ENCODE results near the gene LIN9. TPM values are rescaled to one million over a fixed set of nuclear protein-coding genes. Genes with fewer than 3 reads are reported as not detected.
A peak's percentile ranks its signal among the peaks of the same experiment; 100 is the strongest.
"Not testable (repeated sequence)": the region's sequence is repeated elsewhere in the genome, so short reads cannot be mapped to it uniquely, and the experiment has no call there.

LIN9 gene
- total and polyA plus RNA-seq, 2 experiments from 2014 or later = 3.9 to 4.0 TPM

DNA sequence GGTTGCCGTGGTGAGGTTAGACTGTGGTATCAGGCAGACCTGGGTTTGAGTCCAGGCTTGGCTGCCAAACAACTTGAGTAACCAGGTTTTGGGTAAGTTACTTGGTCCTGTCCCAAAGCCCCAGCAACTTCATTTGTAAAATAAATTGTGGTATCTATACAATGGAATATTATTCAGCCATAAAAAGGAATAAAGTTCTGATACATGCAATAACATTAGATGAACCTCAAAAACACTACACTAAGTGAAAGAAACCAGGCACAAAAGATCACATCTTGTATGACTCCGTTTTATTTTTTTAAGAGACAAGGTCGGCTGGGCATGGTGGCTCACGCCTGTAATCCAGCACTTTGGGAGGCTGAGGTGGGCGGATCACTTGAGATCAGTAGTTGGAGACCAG, 101.9 kb downstream of the LIN9 start:
- no peak overlapping the region for H2AFZ ChIP-seq
- in situ Hi-C loops (cut with MboI) = no loop called here
- H3K9ac ChIP-seq = no peak overlapping the region
- H3K27ac ChIP-seq = no peak overlapping the region
- no peaks in the 10 kb centered on the region for H3K36me3 ChIP-seq (ENCODE audit: low read depth)
- no peaks in the 10 kb centered on the region for H3F3A ChIP-seq (ENCODE audit: insufficient read depth)
- H3K9me3 ChIP-seq (ENCODE audit: low read depth) = no peaks in the 10 kb centered on the region
- H3K79me2 ChIP-seq (ENCODE audit: insufficient read depth) = no peaks in the 10 kb centered on the region
- no peaks in the 10 kb centered on the region for H3K9me2 ChIP-seq (ENCODE audit: insufficient read depth)
- no peak for DNase-seq
- 70 to 78% methylated on average over 5 of the region's 5 CpGs for WGBS, 2 experiments (ENCODE audit: low coverage in 1 of 2, low lambda C conversion rate in 2 of 2, missing lambda C conversion rate in 2 of 2)
- H3K4me3 ChIP-seq = no peak overlapping the region
- TF ChIP-seq EZH2 (IDR thresholded peaks at IDR 0.05; ENCODE audit: insufficient read depth, poor library complexity, severe bottlenecking) (no peak), EZH2phosphoT487 (IDR thresholded peaks at IDR 0.05; ENCODE audit: insufficient read depth, low read depth) (no peak)
- H3K27me3 ChIP-seq (replicated peaks; ENCODE audit: insufficient read depth) = no peaks in the 10 kb centered on the region; the same call in 1 of the 2 replicates
- H3K4me2 ChIP-seq (ENCODE audit: unreplicated experiment) = no peak overlapping the region
- H3K4me1 ChIP-seq (ENCODE audit: insufficient read depth) = no peaks in the 10 kb centered on the region
- no peaks in the 10 kb centered on the region for H4K20me1 ChIP-seq (ENCODE audit: insufficient read depth)

DNA sequence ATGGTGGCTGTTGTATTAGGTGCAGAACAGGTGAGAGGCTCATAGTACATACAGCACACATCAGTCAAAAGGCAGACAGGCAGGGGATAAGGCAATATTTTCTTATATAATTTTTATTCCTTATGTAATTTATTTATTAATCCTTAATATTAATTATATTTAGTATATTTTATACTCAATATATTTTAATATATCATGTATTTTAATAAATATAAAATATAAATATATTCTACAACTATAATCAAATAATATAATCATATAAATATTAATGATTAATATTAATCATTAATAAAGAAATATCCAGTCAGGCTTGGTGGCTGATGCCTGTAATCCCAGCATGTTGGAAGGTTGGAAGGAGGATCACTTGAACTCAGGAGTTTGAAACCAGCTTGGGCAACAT, 104.8 kb downstream of the LIN9 start:
- Histone ChIP-seq H2AFZ (no peak overlapping the region), H3K9me2 (ENCODE audit: insufficient read depth) (no peaks in the 10 kb centered on the region), H3F3A (ENCODE audit: insufficient read depth) (no peaks in the 10 kb centered on the region), H4K20me1 (ENCODE audit: insufficient read depth) (no peaks in the 10 kb centered on the region), H3K9me3 (ENCODE audit: low read depth) (no peaks in the 10 kb centered on the region), H3K4me1 (ENCODE audit: insufficient read depth) (no peaks in the 10 kb centered on the region), H3K36me3 (ENCODE audit: low read depth) (no peaks in the 10 kb centered on the region), H3K4me2 (ENCODE audit: unreplicated experiment) (no peak overlapping the region), H3K4me3 (no peak overlapping the region), H3K27me3 (replicated peaks; ENCODE audit: insufficient read depth) (no peaks in the 10 kb centered on the region; the same call in 1 of the 2 replicates), H3K79me2 (ENCODE audit: insufficient read depth) (no peaks in the 10 kb centered on the region), H3K27ac (no peak overlapping the region), H3K9ac (no peak overlapping the region)
- DNase-seq = no peak
- TF ChIP-seq EZH2phosphoT487 (IDR thresholded peaks at IDR 0.05; ENCODE audit: insufficient read depth, low read depth) (no peak), EZH2 (IDR thresholded peaks at IDR 0.05; ENCODE audit: insufficient read depth, poor library complexity, severe bottlenecking) (no peak)
- in situ Hi-C loops (cut with MboI) = no loop called here

DNA sequence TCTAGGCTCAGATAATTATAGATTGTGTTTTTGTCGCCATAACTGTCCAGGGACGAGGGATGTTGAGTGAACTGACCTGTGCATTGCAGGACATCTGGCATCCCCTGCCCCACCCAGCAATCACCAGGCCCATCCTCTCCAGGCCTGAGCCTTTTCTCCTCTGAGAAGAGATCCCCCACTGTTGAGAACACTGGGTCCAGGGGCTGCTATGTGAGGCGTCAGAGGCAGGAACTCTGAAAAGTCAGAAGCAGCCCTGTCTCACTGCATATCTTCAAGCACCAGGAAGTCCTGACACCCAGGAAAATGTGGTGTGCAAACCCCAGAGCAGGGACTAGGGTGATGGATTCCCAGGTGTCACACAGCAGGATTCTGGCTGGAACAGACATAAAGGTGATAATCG, 105.3 kb downstream of the LIN9 start:
- no peak for DNase-seq
- WGBS, 2 experiments (ENCODE audit: low coverage in 1 of 2, low lambda C conversion rate in 2 of 2, missing lambda C conversion rate in 2 of 2) = 94 to 95% methylated on average over 4 of the region's 4 CpGs
- in situ Hi-C loops (cut with MboI) = no loop called here

DNA sequence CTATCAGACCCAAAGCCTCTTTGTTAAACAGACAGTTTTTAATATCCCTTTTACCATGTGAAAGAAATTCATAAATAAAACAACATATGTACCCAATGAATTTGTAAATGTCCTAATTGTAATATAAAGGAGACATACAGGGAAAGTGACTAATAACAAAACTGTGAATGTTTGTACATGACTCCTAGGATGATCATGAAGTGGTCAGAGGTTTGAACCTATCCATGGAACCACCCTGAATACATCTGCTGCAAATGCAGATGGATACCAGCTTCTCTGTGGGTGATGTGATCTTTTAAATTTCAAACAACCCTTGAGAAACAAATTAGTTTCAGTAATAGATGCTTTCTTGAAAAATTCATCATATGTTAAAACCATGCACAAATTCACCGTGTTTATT, 105.7 kb downstream of the LIN9 start:
- no peaks in the 10 kb centered on the region for H3K9me2 ChIP-seq (ENCODE audit: insufficient read depth)
- H3K9me3 ChIP-seq (ENCODE audit: low read depth) = no peaks in the 10 kb centered on the region
- no peaks in the 10 kb centered on the region for H3K4me1 ChIP-seq (ENCODE audit: insufficient read depth)
- H3K27me3 ChIP-seq (replicated peaks; ENCODE audit: insufficient read depth) = no peaks in the 10 kb centered on the region; the same call in 1 of the 2 replicates
- H3K4me2 ChIP-seq (ENCODE audit: unreplicated experiment) = no peak overlapping the region
- TF ChIP-seq EZH2phosphoT487 (IDR thresholded peaks at IDR 0.05; ENCODE audit: insufficient read depth, low read depth) = no peak
- TF ChIP-seq EZH2 (IDR thresholded peaks at IDR 0.05; ENCODE audit: insufficient read depth, poor library complexity, severe bottlenecking) = no peak
- 31 to 67% methylated on average over 1 of the region's 1 CpG for WGBS, 2 experiments (ENCODE audit: low coverage in 1 of 2, low lambda C conversion rate in 2 of 2, missing lambda C conversion rate in 2 of 2)
- DNase-seq = peak; percentile 20
- H3K9ac ChIP-seq = no peak overlapping the region
- H3K79me2 ChIP-seq (ENCODE audit: insufficient read depth) = no peaks in the 10 kb centered on the region
- in situ Hi-C loops (cut with MboI) = no loop called here
- H2AFZ ChIP-seq = no peak overlapping the region
- no peak overlapping the region for H3K4me3 ChIP-seq
- H3F3A ChIP-seq (ENCODE audit: insufficient read depth) = no peaks in the 10 kb centered on the region
- H3K27ac ChIP-seq = no peak overlapping the region
- H4K20me1 ChIP-seq (ENCODE audit: insufficient read depth) = no peaks in the 10 kb centered on the region
- H3K36me3 ChIP-seq (ENCODE audit: low read depth) = no peaks in the 10 kb centered on the region

More for the DNA sequence above, 105.3 kb downstream of the LIN9 start:
- Histone ChIP-seq H3K27me3 (replicated peaks; ENCODE audit: insufficient read depth) (no peaks in the 10 kb centered on the region; the same call in 1 of the 2 replicates), H3K4me2 (ENCODE audit: unreplicated experiment) (no peak overlapping the region), H3K9me3 (ENCODE audit: low read depth) (no peaks in the 10 kb centered on the region), H3K79me2 (ENCODE audit: insufficient read depth) (no peaks in the 10 kb centered on the region), H3K9me2 (ENCODE audit: insufficient read depth) (no peaks in the 10 kb centered on the region), H3K4me1 (ENCODE audit: insufficient read depth) (no peaks in the 10 kb centered on the region), H4K20me1 (ENCODE audit: insufficient read depth) (no peaks in the 10 kb centered on the region), H3K27ac (no peak overlapping the region), H2AFZ (no peak overlapping the region), H3K9ac (no peak overlapping the region), H3K4me3 (no peak overlapping the region), H3K36me3 (ENCODE audit: low read depth) (no peaks in the 10 kb centered on the region), H3F3A (ENCODE audit: insufficient read depth) (no peaks in the 10 kb centered on the region)
- no peak for TF ChIP-seq EZH2 (IDR thresholded peaks at IDR 0.05; ENCODE audit: insufficient read depth, poor library complexity, severe bottlenecking)
- TF ChIP-seq EZH2phosphoT487 (IDR thresholded peaks at IDR 0.05; ENCODE audit: insufficient read depth, low read depth) = no peak

DNA sequence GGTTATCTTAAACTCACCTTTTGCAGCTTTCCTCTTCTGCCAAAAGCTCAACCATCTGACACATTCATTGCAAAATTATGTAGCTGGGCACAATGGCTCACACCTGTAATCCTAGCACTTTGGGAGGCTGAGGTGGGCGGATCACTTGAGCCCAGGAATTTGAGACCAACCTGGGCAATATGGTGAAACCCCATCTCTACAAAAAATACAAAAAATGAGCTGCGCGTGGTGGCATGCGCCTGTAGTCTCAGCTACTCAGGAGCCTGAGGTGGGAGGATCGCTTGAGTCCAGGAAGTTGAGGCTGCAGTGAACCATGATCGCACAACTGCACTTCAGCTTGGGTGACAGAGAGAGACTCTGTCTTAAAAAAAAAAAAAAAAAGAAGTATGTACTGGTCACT, 106.3 kb downstream of the LIN9 start:
- H3K27ac ChIP-seq; H3K4me1 ChIP-seq (ENCODE audit: insufficient read depth); H2AFZ ChIP-seq; H3K9me3 ChIP-seq (ENCODE audit: low read depth); H3K4me2 ChIP-seq (ENCODE audit: unreplicated experiment); H3K36me3 ChIP-seq (ENCODE audit: low read depth); H3K9me2 ChIP-seq (ENCODE audit: insufficient read depth); H3K9ac ChIP-seq; H4K20me1 ChIP-seq (ENCODE audit: insufficient read depth); H3K4me3 ChIP-seq; H3K79me2 ChIP-seq (ENCODE audit: insufficient read depth); H3K27me3 ChIP-seq (replicated peaks; ENCODE audit: insufficient read depth); H3F3A ChIP-seq (ENCODE audit: insufficient read depth); DNase-seq; in situ Hi-C loops (cut with MboI): not testable (repeated sequence)
- WGBS, 2 experiments (ENCODE audit: low coverage in 1 of 2, low lambda C conversion rate in 2 of 2, missing lambda C conversion rate in 2 of 2) = 68 to 79% methylated on average over 6 of the region's 6 CpGs
